Sigmoid colon (tissue), 4 donors: ENCODE measurements around the gene FGF14.

ENCODE experiments used
- POLR2A ChIP-seq, 2 donors: fragments of 450-650 bp; IDR thresholded peaks; one replicate each; pipeline ENCODE4 v1.6.1; 2016; ENCODE audit warnings: antibody characterized with exemption in 2 of 2, mild to moderate bottlenecking in 2 of 2, moderate library complexity in 2 of 2
- POLR2AphosphoS5 ChIP-seq, 4 donors: sonication (generic); formaldehyde crosslinking; IDR thresholded peaks; one replicate each; pipeline ENCODE4 v1.6.1; 2017; ENCODE audit warnings: antibody characterized with exemption in 4 of 4

DNA sequence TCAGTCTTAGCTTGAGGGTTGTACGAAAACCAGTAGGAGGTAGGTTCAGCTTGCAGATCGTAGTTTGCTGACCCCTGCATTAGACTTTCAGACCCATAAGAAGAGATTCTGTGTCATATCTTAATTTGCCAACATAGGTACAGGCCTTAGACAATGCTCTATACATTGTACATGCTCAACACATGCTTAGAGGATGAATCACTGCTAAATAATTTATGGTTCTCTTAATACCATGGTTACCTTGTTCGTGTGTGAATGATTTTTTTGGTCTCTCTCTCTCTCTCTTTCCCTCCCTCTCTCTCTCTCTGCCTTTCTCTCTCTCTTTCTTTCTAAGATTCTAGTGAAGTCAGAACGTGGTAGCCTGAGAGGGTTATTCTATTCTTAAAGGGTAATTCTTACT lies 112.2 kb downstream of the FGF14 start:
- TF ChIP-seq POLR2A (IDR thresholded peaks at IDR 0.05): no peak
- TF ChIP-seq POLR2AphosphoS5 (IDR thresholded peaks at IDR 0.05): no peak
